Measurements from ENCODE around the gene PTMA. TPM values are rescaled to one million over a fixed set of nuclear protein-coding genes. Genes with fewer than 3 reads are reported as not detected.
A peak's percentile ranks its signal among the peaks of the same experiment; 100 is the strongest.

The PTMA gene
- total and polyA plus RNA-seq, 11 donors, result 143 to 707 (median 207) TPM

- no peak for TF ChIP-seq CTCF (IDR thresholded peaks at IDR 0.05)
- TF ChIP-seq POLR2A (IDR thresholded peaks at IDR 0.05), result no peak
- H3K27ac ChIP-seq, result no peak overlapping the region
- H3K36me3 ChIP-seq, result no peaks in the 10 kb centered on the region
- intact Hi-C loops (cut with DNase I), result loop anchor here in 1 of 10 donors (1.0 kb wide), 1 partner anchor 39 kb away; no protein-coding TSS in a partner anchor
- H3K27me3 ChIP-seq, result no peaks in the 10 kb centered on the region
- no peak overlapping the region for H3K4me3 ChIP-seq
- DNase-seq, result no peak
- WGBS, 4 donors, result 95 to 98% (median 96%) methylated on average over 6 of the region's 6 CpGs
- H3K9me3 ChIP-seq, result no peaks in the 10 kb centered on the region
- no peak for ATAC-seq
- peaks cover 5 to 52% (median 37%) of the 10 kb centered on the region in 12 donors for H3K4me1 ChIP-seq
Observed at GRCh38 chr2:231676243-231676642, 32.1 kb upstream of the PTMA start.

GRCh38 chr2:231677632-231678104 is 30.7 kb upstream of the PTMA start:
- 1 to 2% (median 2%) methylated on average over 8 of the region's 8 CpGs for WGBS, 4 donors
- intact Hi-C loops (cut with DNase I), result loop anchor here in 6 of 10 donors (1.0 to 2.0 kb wide), 4 partner anchors 37 to 65 kb away; no protein-coding TSS in a partner anchor
- Histone ChIP-seq H3K36me3 (no peaks in the 10 kb centered on the region), H3K4me1 (peaks cover 5 to 47% (median 30%) of the 10 kb centered on the region in 12 donors), H3K4me3 (no peak overlapping the region), H3K9me3 (no peaks in the 10 kb centered on the region), H3K27ac (no peak overlapping the region), H3K27me3 (no peaks in the 10 kb centered on the region)
- DNase-seq (peak; percentile 75 to 85 (median 79)), ATAC-seq (peak in 2 of 4 donors; percentile 11 to 13)
- TF ChIP-seq CTCF (IDR thresholded peaks at IDR 0.05), result peak; percentile 86 to 93 (median 89)
- no peak for TF ChIP-seq POLR2A (IDR thresholded peaks at IDR 0.05)

GRCh38 chr2:231679908-231680284 is 28.4 kb upstream of the PTMA start:
- peaks cover 0 to 46% (median 14%) of the 10 kb centered on the region in 12 donors for H3K4me1 ChIP-seq
- H3K27me3 ChIP-seq, result no peaks in the 10 kb centered on the region
- TF ChIP-seq CTCF (IDR thresholded peaks at IDR 0.05), result no peak
- no peak for TF ChIP-seq POLR2A (IDR thresholded peaks at IDR 0.05)
- ATAC-seq (no peak), DNase-seq (peak in 1 of 5 donors; percentile 61)
- no peaks in the 10 kb centered on the region for H3K9me3 ChIP-seq
- 86 to 90% (median 88%) methylated on average over 11 of the region's 11 CpGs for WGBS, 4 donors
- no peaks in the 10 kb centered on the region for H3K36me3 ChIP-seq
- no peak overlapping the region for H3K4me3 ChIP-seq
- intact Hi-C loops (cut with DNase I), result loop anchor here in 7 of 10 donors (1.0 to 2.0 kb wide), 3 partner anchors 27 to 35 kb away; no protein-coding TSS in a partner anchor
- peak overlapping the region in 3 of 12 donors; percentile 89 to 96 (median 94) for H3K27ac ChIP-seq

GRCh38 chr2:231680285-231680991 is 27.9 kb upstream of the PTMA start:
- WGBS, 4 donors, result 50 to 60% (median 53%) methylated on average over 34 to 39 of the region's 39 CpGs
- H3K27ac ChIP-seq, result peak overlapping the region; percentile 85 to 98 (median 95)
- TF ChIP-seq POLR2A (IDR thresholded peaks at IDR 0.05) (no peak), CTCF (IDR thresholded peaks at IDR 0.05) (no peak)
- intact Hi-C loops (cut with DNase I), result loop anchor here in 3 of 10 donors (2.0 kb wide), 2 partner anchors 26 to 34 kb away; no protein-coding TSS in a partner anchor
- H3K27me3 ChIP-seq, result no peaks in the 10 kb centered on the region
- H3K4me3 ChIP-seq, result peak overlapping the region; percentile 28 to 89 (median 59)
- DNase-seq (no peak), ATAC-seq (peak in 1 of 4 donors; percentile 10)
- no peaks in the 10 kb centered on the region for H3K36me3 ChIP-seq
- H3K4me1 ChIP-seq, result peaks cover 0 to 44% (median 10%) of the 10 kb centered on the region in 12 donors
- H3K9me3 ChIP-seq, result no peaks in the 10 kb centered on the region

Data from heart left ventricle (tissue), 16 donors.